Measurements from ENCODE around the gene METTL26.

The METTL26 gene

GRCh38 chr16:674968-675883 lies 39.1 kb upstream of the METTL26 start, which contains the start of gene RHBDL1:
TSS of gene RHBDL1 (plus strand) at chr16:675671. CDS start at chr16:675791, 120 bp downstream.
- DNase-seq (ENCODE audit: low read depth in 2 of 2) = no peak

GRCh38 chr16:674214-674881 lies 38.2 kb upstream of the METTL26 start:
- DNase-seq (ENCODE audit: low read depth in 2 of 2) = no peak

GRCh38 chr16:673399-673991 lies 37.4 kb upstream of the METTL26 start:
- DNase-seq (ENCODE audit: low read depth in 2 of 2) = no peak

DNA sequence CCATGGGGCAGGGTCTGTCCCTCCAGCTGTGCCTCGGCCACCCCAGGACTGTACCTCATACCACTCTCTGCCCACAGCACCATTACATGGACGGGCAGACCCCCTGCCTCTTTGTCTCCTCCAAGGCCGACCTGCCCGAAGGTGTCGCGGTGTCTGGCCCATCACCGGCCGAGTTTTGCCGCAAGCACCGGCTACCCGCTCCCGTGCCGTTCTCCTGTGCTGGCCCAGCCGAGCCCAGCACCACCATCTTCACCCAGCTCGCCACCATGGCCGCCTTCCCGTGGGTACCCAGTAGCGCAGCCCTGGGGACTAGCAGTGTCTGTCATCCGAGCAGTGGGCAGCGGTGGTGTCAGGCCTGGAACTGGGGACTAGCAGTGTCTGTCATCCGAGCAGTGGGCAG lies 36.7 kb upstream of the METTL26 start:
- no peak for DNase-seq (ENCODE audit: low read depth in 2 of 2)

DNA sequence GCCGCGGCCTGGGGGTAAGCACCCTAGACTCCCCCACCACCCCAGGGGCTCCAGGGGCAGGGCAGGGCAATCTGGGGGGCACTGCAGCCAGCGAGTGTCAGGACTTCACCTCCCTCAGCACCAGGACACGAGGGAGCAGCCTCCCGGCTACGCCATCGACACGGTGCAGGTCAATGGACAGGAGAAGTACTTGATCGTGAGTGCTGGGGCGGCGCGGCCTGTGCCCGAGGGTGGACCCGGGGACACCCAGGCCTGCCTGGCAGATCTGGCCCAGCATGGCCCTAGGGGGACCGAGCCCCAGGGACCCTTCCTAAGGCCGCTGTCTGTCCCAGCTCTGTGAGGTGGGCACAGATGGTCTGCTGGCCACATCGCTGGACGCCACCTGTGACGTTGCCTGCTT lies 36.3 kb upstream of the METTL26 start:
- DNase-seq (ENCODE audit: low read depth in 2 of 2) = no peak

DNA sequence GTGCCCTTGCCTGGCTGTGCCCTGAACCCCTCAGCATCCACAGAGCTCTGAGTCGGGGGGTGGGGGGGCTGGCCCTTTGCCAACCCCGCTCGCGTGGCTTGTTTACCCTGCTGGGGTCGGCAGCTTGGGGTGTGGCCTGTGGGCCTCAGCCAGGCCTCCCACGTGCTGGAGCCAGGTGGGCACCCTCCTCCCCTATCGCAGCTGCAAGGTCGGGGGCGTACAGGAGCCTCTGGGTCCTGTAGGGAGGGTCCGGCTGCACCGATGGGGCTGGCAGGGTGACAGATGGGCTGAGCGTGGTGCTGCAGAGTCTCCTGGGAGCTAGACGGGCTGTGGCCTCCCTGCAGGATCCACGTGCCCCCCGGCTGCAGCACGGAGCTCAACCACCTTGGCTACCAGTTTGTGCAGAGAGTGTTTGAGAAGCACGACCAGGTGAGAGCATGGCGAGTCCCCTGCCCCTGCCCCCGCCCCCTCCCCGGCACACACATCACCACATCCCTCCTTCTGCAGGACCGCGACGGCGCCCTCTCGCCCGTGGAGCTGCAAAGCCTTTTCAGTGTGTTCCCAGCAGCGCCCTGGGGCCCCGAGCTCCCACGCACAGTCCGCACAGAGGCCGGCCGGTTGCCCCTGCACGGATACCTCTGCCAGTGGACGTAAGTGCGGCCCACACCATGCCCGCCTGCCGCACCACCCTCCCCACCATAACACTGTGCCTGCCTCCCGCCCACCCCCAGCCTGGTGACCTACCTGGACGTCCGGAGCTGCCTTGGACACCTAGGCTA lies 35.4 kb upstream of the METTL26 start:
- DNase-seq (ENCODE audit: low read depth in 2 of 2) = no peak

- DNase-seq (ENCODE audit: low read depth in 2 of 2) = no peak
Observed at GRCh38 chr16:670485-671352, 34.6 kb upstream of the METTL26 start.

- no peak for DNase-seq (ENCODE audit: low read depth in 2 of 2)
Observed at GRCh38 chr16:669666-670065, 33.6 kb upstream of the METTL26 start.

- DNase-seq (ENCODE audit: low read depth in 2 of 2) = no peak
Observed at GRCh38 chr16:668519-669171, 32.5 kb upstream of the METTL26 start.

DNA sequence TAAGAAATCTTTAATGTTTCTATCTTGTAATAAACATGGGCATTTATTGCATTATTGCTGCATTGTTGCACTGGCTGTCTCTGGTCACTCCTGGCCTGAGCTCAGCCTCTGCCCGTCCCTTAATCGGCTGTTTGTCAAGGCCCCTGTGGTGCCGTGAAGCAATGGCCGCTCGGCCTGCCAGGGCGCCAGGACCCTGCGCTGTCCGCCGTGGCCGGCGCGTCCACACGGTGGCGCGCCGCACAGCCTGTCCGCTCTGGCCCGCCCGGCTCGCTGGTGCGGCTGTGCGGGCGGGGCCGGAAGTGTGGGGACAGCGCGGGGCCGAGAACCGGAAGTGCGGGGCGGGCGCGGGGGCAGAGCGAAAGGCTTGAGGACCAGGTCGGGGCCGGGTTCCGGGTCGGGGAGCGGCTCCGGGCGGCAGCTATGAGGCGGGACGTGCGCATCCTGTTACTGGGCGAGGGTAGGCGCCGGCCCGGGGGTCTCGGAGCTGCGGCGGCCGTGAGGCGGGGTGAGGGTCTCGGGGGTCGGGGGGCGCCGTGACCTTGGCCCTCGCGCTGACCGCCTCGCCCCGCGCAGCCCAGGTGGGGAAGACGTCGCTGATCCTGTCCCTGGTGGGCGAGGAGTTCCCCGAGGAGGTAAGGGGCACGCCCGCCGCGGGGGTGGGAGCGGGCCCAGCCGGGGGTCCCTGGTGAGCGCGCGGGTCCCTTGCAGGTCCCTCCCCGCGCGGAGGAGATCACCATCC lies 31.8 kb upstream of the METTL26 start, which contains the start of gene RHOT2:
Gene RHOT2, plus strand, starts transcription at position 353 of the 739 bp plus-strand sequence. Its CDS starts 68 bp downstream, at position 421.
- peak; percentile 92 to 94 for DNase-seq (ENCODE audit: low read depth in 2 of 2)

DNA sequence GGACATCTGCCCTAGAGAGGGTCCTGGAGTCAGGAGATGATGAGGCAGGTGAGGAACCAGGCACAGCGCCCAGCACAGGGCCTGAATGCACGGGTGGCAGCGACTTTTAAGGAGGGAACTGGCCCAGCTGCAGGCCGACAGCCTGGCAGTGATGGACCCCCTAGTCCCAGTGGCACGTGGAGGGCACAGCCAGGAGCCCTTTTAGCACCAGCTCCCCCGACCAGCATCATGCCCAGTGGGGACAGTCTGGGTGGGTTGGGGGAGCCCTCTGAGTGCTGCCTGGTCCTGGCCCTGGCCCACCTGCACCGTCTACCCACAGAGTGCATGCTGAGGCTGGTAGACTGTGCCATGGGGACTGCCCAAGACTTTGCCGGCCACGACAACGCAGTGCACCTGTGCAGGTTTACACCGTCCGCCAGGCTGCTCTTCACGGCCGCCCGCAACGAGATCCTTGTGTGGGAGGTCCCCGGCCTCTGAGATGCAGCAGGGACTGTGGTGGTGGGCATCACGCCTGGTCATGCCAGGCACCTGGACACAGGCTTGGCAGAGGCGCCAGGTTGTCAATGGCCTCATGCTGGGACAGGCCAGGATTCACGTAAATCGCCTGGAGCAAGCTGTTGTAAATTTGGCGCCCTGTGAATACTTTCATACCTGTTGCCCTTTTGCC lies 31.1 kb upstream of the METTL26 start:
- DNase-seq (ENCODE audit: low read depth in 2 of 2) = no peak

DNA sequence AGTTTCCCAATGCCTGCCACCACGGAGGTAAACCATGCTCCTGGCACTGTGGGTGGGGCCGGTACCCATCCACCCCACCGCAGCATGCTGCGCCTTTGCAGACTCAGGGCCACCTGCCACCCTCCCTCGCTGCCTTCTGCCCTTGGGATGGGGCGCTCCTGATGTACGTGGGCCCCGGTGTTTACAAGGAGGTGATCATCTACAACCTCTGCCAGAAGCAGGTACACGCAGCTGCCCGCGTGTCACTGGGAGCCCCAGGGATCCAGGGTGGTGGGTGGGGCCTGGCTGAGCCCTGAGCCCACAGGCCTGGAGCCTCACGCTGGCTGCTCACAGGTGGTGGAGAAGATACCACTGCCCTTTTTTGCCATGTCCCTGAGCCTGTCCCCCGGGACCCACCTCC lies 30.5 kb upstream of the METTL26 start:
- DNase-seq (ENCODE audit: low read depth in 2 of 2) = no peak

- DNase-seq (ENCODE audit: low read depth in 2 of 2) = no peak
Observed at GRCh38 chr16:662597-662996, 26.5 kb upstream of the METTL26 start.

- DNase-seq (ENCODE audit: low read depth in 2 of 2) = no peak
Observed at GRCh38 chr16:662095-662494, 26.0 kb upstream of the METTL26 start.

GRCh38 chr16:661184-661821 lies 25.2 kb upstream of the METTL26 start:
- no peak for DNase-seq (ENCODE audit: low read depth in 2 of 2)

- DNase-seq (ENCODE audit: low read depth in 2 of 2) = peak in 1 of 2 donors; percentile 38
Observed at GRCh38 chr16:660459-661183, 24.5 kb upstream of the METTL26 start.

DNA sequence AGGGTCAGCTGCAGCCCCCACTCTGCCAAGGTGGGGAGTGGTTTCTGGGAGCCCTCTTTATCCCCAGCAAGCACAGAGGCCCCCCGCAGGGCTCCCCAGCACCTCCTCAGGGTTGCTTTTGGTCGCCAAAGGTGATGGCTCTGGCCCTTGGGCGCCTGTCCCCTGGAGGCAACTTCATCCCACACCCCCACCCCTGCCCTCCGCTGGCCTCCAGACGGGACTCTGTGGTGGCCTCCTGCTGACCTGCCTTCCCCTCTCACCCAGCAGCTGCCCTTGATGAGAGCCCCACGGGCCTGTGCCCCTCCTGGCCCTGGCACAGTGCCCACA lies 24.0 kb upstream of the METTL26 start:
- no peak for DNase-seq (ENCODE audit: low read depth in 2 of 2)

GRCh38 chr16:659618-660017 lies 23.5 kb upstream of the METTL26 start:
- no peak for DNase-seq (ENCODE audit: low read depth in 2 of 2)
